T-helper 22 cell (primary cell): ENCODE data around the gene MRPS18A.
"Not testable (repeated sequence)": the region's sequence is repeated elsewhere in the genome, so short reads cannot be mapped to it uniquely, and the experiment has no call there.

Experiments used
- DNase-seq: peaks from one replicate; pipeline ENCODE4 v3.0.0-alpha.2; 2020; ENCODE audit warnings: low read depth

The MRPS18A gene

GRCh38 chr6:43717389-43717788 is 29.8 kb upstream of the MRPS18A start:
- DNase-seq: no peak

- DNase-seq: no peak
Measured at GRCh38 chr6:43716099-43716498, 28.5 kb upstream of the MRPS18A start.

DNA sequence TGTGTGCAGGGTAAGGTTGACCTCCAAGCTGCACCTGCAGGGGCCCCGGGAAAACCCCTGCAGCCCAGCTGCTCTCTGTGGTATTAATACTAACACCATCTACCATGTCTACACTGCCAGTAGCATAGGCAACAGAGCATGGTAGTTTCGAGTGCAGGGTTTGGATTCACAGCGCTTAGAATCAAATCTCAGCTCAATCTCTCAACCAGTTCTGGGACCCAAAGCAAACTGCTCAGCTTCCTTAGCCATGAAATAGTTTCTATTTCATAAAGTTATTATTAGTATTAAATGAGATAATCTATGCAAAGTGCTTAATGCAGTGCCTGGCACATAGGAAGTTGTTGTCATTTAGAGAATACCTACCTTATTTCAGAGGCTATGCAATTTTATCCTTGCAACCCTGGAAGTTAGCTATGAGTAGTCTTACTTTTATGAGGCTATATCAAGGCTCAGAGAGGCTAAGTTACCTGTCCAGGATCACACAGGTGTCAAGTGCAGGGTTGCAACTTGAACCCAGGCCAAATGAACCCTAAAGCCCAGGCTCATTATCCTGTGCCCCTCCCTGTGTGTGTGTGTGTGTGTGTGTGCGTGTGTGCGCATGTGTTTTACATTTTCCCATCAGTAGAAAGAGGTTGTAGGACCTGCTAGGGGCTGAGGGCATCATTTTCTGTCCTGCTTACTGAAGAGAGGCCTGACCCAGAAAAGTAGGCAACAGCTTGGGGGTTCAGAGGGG is 27.6 kb upstream of the MRPS18A start:
- no peak for DNase-seq

DNA sequence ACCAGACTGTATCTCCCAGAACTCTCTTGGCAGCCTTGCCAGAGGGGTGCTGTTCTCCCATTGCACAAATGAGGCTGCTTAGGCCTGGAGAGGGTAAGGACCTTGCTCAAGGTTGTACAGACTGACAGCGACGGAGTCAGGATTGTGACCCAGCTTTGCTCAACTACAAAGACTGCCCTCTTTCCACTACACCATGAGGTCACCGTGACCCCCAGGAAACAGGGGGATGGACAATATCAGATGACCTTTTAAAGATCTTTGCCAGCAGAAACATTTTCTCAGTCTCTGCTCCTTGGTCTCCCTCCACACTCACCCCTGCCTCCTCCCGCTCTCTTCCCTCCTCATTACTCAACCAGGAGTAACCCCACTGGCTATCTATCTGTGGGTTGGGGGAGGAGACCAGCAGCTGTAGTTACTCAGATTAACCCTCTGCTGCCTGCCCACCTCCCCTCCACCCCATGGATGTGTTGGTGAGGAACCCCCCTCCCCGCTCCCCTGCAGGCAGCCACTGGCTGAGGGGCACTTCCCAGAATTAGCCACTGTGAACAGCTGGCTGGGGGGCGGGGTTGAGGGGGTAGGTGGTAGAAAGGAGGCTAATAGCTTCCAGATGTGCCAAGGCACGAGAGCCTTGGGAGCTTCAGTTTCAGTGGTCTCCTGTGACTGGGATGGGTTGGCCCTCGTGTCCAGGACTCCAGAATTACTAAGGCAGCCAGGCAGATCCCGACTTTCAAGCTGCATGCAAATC is 26.9 kb upstream of the MRPS18A start:
- DNase-seq: no peak

DNA sequence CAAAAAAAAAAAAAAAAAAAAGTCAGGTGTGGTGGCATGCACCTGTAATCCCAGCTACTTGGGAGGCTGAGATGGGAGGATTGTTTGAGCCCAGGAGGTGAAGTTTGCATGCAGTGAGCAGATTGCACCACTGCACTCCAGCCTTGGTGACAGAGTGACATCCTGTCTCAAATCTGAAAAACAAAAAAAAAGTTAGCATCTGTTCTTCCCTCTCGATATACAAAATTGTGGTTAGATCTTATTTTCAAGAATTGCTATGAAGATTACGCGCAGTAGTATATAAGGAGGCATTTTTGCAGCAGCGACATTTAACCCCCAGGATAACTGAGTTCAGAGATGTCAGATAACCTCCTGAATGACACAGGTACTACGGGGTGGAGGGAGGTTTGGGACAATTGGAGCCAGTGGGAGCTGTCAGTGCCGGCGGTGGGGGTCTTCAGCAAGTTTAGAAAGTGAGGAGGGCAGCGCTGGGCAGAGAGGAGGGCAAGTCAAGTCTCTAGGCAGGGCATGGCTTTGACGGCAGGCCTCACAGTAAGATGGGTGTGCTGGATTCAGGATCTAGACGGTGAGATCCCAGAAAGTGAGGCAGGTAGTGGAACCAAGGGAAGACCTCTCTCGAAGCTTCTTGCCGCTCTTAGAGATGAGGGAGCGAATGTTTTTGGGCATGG is 26.2 kb upstream of the MRPS18A start:
- no peak for DNase-seq

- DNase-seq: no peak
Measured at GRCh38 chr6:43712579-43712978, 25.0 kb upstream of the MRPS18A start.

DNA sequence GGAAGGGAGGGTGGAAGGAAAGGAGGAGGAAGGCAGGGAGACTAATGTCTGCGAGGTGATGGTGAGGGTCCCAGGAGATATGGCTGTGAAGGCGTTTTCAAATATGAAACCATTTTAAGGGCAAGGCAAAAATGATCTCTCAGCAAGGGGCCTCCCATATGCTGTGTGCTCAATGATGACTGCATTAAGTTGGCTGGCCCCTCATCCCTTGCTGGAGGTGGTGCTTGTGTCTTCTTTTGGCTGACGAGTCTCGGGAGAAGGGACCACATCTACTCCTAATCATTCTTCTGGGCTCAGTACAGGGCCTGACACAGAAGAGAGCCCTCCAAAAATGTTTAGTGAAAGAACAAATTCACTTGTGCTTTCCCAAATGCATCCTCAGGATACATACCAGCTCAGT is 23.0 kb upstream of the MRPS18A start:
- DNase-seq: no peak

GRCh38 chr6:43709654-43710303 is 22.2 kb upstream of the MRPS18A start:
- DNase-seq: no peak

- no peak for DNase-seq
Measured at GRCh38 chr6:43708860-43709653, 21.5 kb upstream of the MRPS18A start.

DNA sequence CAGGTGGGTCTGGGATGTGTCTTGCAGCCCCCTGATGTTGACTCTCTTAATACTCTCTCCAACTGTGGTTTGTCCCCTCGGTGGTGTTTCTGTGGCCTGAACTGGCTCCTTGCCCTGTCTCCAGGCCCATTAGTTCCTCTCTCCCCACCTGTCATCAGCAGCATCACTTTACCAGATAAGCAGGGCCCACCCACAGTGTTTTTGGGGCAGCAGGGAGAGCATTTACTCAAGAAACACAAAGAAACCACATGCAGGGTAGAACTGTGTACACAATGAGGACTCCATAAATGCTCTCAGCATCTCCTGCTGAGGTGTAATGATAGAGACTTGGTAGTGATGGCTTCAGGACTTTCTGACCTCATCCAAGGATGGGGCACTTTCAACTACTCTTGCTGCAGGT is 20.2 kb upstream of the MRPS18A start:
- DNase-seq: no peak

DNA sequence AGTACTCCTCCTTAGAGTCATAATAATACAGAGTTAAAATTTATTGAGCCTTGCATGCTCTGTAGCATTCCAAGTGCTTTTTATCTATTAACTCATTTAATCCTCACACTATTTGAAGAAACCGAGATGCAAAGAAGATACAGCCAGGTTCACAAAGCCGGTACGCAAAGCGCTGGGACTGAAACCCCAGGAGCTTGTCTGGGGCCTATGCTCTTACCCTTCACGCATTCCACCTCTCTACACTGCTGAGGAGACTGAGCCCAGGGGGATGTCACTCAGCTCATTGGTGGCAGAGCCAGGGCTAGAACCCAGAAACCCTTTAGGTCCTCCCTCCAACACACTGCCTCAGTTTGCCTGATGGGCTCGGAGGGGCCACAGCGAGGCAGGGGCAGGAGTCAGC is 19.7 kb upstream of the MRPS18A start:
- no peak for DNase-seq

DNA sequence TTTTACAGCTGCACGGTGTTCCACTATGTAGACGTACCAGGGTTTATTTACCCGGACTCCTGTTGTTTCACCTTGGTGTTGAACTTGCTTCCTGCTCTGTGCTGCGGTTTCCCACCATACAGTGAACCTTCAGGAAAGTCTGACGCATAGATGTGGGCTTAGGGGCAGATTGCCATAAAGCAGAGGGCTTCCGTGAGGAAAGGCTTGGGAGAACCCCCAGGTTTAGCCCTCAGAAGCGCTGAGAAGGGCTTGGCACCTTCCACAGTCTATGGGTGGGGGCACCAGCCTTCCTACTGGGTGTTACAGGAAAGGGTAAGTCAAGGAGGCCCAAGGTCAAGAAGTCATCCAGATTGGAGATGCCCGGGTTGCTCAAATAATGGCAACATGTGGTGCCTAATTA is 19.2 kb upstream of the MRPS18A start:
- DNase-seq: no peak

DNA sequence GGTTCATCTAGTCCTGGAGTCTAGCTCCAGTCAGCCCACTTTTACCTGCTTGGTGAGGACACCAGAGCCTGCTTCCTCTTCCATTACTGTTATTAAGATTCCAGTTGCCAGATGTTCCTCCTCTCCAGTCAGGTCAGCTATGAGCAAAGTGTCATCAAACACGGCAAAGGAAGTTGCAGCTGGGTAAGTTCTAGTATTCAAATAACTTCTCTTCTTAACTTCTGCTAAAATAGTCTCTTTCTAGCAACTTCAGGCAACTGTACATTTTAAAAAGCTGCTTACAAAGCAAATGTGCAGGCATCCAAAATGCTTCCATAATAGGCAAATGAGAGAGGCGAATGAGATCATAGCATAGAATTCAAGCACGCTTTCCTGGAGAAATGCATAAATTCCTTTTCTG is 18.4 kb upstream of the MRPS18A start:
- DNase-seq: no peak

DNA sequence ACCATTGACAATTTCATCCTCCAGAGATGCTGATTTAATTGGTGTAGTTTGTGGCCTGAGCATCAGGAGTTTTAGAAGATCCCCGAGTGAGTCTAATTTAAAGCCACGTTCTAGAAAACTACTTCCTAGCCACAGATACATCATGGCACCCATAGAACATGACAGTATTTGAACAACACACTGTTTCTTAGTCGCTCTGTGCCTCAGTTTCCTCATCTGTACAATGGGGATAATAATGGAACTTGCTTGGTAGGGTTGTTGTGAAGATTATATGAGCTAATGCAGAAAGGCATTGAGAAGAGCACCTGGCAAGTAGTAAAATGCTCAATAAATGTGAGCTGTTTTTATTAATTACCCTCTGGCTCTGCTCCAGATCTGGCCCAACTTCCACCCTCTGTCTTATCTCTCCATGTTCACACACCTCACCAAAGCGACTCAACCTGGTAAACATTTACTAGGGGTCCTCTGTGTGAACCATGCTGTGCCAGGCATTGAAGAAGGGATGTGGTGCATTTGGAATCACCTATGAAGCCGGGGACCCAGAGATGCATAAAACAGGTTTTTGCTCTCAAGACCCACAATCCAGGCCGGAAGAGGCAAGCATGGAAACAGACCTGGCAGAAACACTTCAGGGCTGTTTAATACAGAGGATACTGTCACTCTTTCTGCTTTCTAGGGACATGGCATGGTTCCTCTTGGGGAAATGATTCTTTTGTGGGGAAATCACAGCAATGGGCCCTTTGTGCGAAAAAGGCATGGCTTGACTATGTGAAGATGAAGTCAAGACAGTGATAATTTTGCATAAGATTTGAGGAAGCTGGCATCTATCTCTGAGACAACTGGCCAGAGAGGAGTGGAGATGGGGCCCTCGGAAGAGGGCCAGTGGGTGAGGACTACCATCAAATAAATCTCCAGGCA is 16.2 kb upstream of the MRPS18A start:
- no peak for DNase-seq

GRCh38 chr6:43702534-43703440 is 15.2 kb upstream of the MRPS18A start:
- no peak for DNase-seq

GRCh38 chr6:43702171-43702533 is 14.6 kb upstream of the MRPS18A start:
- DNase-seq: no peak

GRCh38 chr6:43700939-43701560 is 13.5 kb upstream of the MRPS18A start:
- DNase-seq: not testable (repeated sequence)

GRCh38 chr6:43699564-43700186 is 12.1 kb upstream of the MRPS18A start:
- no peak for DNase-seq
